ENCODE results near the gene CACFD1.

Gene CACFD1

GRCh38 chr9:133499892-133500270, 40.1 kb downstream of the CACFD1 start:
- DNase-seq (ENCODE audit: low read depth in 2 of 2), result no peak

DNA sequence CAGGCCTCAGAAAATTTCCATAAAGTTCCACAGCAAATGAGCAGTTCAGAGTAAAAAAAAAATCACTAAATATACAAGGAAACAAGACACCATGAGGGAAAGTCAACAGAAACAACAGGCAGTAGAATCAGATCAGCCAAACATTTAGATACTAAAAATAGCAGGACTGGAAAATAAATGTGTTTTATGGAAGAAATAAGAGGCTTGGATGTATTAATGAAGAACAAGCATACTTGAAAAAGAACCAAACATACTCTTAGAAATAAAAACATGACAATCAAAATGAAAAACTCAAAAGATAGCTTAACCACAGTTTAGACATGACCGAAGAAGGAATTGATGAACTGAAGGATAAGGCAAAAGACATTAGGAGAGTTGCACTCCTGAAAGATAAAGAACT, 42.3 kb downstream of the CACFD1 start:
- DNase-seq (ENCODE audit: low read depth in 2 of 2), result no peak

DNA sequence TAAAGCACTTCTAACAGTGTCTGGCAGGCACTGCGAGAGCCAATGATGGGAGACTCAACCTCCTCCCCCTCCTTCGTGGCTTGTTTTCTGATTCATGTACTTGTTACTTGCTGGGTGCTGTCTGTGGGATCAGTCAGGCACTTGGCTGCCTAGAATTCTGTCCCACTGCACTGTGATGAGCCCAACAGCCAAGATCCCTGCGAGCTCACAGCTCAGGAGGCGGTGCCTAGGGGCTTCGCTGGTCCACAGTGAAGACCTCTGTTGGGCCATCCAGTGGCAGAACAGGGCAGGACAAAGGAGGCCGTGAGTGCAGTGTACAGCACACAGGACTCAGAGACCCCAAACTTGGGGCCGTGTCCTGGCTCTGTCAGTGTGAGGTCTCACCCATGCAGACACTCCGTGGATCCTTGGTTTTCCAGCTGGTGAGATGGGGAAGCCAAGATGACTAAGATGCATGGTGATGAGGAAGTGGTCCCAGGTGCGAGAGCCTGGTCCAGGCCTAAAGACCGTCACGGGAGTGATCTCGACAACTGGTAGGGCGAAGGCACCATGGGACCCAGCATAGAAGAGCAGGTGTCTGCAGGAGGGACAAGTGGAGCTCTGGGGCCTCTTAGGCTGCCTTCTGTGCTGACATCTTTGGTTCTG, 45.5 kb downstream of the CACFD1 start:
- DNase-seq (ENCODE audit: low read depth in 2 of 2), result no peak

- no peak for DNase-seq (ENCODE audit: low read depth in 2 of 2)
Measured at GRCh38 chr9:133505901-133506652, 46.3 kb downstream of the CACFD1 start.

- no peak for DNase-seq (ENCODE audit: low read depth in 2 of 2)
Measured at GRCh38 chr9:133506653-133507038, 46.9 kb downstream of the CACFD1 start.

DNA sequence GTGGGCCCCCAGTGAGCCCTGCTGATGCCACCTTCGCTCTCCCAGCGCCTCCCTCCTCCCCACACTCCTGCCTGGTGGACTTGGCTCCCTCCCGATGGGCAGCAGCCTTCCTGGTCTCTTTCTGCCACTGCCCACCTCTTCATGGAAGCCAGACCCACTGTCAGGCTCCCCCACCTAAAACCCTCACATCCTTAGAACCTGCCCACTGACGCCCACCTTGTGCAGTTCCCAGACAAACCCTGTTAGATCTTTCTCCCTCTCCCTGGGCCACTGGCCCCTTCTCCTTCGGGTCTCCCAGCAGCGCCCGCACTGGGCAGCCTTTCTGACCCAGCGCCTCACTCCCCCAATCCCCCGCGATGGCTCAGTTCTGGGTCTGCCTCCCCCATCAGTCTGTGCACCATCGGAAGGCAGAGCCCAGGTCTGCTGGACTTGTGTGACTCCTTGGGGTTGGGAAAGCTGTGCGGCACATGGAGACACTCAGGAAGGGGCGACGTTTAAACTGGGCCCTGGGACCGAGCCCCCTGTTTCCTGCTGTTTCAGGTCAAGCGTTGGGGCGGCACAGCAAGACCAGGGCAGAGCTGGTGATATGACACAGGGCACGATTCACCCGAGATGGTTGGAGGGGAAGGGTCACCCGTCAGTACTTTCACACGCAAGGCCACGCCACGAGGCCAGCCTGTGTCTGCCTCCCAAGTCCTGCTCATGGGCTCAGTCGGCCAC, 47.6 kb downstream of the CACFD1 start:
- DNase-seq (ENCODE audit: low read depth in 2 of 2), result no peak

DNA sequence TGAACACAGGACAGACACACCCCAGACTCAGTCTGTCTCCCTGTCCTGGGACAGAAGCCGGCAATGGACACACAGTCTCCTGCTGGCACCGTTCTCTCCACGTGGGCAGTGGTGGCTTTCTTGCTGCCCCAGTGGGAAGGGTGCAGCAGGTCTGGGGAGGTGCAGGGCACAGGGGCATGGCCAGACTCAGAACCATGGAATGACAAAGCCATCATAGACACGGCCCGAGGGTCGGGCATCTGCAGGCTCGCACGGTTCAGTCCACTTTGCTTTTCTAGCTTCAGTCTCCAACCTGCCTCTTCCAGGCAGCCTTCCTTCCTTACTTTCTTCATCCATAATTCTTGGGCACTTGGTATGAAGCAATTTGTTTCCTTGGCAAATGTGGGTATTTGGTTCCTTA, 48.3 kb downstream of the CACFD1 start:
- no peak for DNase-seq (ENCODE audit: low read depth in 2 of 2)

DNA sequence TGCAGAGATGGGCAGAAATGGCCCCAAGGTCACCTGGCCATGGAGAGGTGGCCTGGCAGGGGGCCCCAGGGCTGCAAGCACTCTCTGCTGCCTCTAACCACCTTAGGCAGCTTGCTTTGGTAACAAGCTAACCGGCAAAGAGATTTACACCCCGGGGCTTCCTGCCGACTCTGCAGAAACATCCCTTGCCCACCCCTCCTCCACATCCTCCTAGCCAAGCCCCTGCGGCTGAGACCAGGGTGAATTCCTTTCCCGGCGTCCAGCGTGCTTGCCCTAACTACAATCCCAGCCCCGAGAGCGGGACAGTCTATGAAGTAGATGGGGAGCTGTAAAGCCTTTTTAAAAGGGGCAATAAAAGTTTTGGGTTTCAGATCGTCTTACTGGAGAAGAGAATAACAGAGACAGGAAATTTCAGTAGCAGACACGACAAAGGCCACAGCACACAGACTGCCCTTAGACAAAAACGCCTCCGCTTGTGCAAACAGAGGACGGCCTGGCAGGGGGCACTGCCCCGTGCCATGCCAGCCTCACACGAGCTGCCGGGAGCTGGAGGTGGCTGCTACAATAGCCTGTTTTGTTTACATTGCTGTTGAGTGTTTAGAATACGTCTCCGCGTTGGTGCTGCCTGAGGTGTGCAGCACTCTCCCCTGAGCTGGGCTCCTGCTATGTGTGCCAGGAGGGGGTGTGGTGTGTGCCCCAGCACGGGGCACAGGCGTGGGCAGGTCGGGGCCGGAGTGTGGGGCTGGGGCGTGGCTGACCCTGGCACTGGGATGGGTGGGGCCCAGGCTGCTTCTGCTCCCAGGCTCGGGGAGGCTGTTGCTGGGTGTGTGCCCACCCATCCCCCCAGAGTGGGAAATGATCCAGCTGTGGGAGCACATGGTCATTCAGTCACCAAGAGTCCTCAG, 49.7 kb downstream of the CACFD1 start:
- DNase-seq (ENCODE audit: low read depth in 2 of 2), result no peak

DNA sequence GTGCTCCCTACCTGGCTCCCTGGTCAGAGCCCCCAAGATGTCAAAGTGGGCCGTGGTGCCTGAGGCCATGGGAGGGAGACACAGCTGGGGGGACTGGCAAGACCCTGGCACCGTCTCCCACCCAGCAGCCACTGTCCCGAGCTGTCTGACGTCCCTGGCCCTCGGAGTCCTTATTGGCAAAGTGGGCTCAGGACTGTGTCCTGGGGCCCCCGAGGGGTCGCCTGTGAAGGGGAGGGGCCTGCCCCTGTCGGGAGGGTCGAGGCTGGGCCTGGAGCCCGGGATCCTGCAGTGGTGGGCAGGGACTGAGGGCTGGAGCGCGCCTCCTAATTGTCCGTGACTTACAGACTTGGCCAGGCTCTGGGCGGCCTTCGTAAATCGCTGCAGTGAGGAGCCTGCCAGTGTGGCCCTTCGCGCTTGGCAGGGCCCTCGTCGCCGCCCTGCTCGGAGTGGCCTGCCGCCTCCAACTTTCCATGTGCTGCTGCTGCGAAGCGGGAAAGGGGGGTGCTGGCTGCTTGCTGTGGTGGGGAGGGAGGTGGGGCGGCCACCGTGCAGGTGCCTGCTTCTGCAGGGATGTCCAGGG, 51.2 kb downstream of the CACFD1 start:
- no peak for DNase-seq (ENCODE audit: low read depth in 2 of 2)

DNA sequence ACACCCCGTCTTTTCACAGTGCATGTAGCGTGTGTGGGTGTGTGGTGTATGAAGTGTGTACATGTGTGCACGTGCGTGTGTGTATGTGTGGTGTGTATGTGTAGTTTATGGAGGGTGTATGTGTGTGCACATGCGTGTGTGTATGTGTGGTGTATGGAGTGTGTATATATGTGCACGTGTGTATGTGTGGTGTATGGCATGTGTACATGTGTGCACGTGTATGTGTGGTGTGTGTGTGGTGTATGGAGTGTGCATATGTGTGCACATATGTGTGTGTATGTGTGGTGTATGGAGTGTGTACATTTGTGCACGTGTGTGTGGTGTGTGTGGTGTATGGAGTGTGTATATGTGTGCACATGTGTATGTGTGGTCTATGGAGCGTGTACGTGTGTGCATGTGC, 51.8 kb downstream of the CACFD1 start:
- DNase-seq (ENCODE audit: low read depth in 2 of 2), result no peak

DNA sequence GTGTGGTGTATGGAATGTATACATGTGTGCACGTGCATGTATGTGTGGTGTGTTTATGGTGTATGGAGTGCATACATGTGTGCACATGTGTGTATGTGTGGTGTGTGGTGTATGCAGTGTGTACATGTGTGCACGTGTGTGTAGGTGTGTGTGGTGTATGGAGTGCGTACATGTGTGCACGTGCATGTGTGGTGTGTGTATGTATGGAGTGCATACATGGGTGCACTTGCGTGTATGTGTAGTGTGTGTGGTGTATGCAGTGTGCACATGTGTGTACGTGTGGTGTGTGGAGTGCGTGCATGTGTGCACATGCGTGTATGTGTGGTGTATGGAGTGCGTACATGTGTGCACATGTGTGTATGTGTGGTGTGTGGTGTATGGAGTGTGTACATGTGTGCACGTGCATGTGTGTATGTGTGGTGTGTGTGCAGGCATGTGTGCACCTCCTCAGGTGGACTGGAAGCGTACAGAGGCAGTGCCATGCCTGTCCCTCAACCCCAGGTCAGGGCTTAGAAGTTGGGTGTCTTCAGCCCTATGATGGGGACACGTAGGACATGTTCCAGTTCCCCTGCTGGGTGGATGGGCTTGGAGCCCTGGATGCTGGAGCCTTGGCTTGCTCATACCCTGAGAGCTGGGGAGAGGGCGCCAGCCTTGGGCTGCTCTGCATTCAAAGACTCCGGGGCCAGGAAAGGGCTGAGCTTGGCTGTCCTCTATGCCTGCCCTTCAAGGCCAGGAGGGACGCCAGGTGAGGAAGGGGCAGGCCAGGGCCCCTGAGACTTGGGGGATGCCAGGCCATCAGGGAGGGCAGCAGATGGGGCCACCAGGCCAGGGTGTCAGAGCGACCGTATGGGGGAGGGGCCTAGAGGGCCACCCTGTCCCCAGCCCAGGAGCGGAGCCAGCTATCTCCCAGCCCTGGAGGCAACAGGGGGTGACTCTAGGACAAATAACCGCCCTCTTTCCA, 52.8 kb downstream of the CACFD1 start:
- no peak for DNase-seq (ENCODE audit: low read depth in 2 of 2)

DNA sequence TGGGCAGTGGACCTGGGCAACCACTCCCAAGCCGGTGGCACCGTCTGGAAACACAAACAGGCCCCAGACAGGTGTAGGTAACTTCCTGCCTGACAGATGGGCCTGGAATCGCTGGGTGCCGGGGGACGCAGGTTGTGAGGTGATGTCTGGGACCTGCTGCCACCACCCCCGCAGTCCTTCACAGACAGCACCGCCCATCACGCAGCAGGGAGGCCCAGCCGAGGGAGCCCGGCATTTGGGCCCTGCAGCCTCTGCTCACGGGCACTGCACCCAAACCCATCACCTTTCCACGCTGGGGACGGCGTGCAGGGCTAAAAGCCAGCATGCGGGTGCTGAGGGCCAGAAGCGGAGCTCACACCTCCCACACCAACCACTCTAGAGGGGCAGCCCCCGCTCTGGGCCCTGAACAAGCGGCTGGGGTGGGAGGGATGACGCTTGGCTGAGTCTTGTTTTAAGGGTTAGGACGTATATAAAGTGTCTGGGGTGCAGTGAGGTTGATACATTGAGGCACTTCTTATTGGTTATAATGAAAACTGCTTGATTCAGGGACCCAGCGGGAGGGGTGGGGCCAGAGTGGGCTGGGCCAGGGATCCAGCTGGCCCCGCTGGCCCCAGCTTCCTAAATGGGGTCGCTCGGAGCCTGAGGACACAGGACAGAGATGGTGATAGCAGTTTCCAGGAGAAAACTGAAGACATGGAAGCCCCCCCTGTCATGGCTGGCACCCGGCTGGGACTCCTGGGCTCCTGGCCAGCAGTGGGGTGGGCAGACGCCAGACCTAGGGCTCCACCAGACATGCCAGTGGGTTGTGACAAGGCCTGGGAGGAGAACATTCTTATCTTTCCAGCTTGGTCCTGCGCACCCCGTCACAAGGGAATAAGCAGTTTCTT, 53.7 kb downstream of the CACFD1 start:
- no peak for DNase-seq (ENCODE audit: low read depth in 2 of 2)

DNA sequence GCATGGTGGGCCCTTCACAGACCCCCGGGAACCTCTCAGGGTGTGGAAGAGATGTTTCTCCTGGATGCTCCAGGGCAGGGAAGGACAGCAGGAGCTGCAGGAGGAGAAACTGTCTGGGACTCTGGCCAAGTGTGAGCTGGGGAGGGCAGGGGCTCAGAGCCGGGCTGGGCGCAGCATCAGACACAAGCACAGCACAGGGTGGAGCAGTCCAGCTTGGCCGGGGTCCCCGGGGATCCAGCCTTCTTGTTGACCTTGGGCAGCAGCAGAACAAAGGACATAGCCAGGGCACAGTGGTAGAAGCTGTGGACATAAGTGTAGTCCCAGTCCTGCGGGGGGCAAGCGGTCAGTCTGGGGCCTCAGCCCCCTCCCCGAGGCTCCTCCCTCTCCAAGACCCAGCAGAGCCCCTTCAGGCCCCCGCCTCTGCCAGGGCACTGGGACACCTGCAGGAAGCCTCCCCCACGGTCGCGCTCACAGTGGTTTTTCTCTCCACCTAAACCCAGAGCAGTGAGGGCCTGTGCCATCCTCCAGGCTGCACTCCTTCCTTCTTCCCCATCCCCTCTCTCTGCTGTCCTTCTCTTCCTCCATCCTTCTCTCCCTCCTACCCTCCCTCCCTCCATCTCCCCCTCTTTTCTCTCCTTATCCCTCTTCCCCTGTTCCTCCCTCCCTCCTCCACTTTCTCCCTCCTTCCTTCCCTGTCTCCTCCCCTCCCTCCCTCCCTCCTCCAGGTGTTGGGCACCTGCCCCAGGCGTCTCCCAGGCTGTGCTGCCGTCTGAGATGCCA, 54.9 kb downstream of the CACFD1 start:
- no peak for DNase-seq (ENCODE audit: low read depth in 2 of 2)

DNA sequence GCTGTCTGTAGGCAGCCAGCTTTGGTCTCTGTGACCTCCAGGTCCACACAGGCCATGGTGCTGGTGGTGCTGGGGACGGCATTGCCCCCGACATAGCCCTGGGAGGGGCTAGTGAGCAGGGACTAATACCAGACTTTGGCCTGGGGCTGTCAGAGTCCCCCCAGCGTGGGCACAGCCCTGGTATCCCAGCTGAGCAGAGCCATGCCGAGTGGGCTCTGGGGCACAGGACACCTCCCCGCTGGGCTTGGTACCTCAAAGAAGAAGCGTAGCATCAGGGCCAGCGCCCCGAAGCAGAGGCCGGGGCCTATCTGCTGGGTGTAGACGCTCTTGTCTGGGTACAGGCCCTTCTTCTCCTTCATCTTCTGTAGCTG, 55.4 kb downstream of the CACFD1 start:
- DNase-seq (ENCODE audit: low read depth in 2 of 2), result no peak

- DNase-seq (ENCODE audit: low read depth in 2 of 2), result no peak
Measured at GRCh38 chr9:133515615-133516255, 56.0 kb downstream of the CACFD1 start.

GRCh38 chr9:133516256-133516960, 56.6 kb downstream of the CACFD1 start:
- no peak for DNase-seq (ENCODE audit: low read depth in 2 of 2)

- no peak for DNase-seq (ENCODE audit: low read depth in 2 of 2)
Measured at GRCh38 chr9:133516961-133517350, 57.2 kb downstream of the CACFD1 start.

DNA sequence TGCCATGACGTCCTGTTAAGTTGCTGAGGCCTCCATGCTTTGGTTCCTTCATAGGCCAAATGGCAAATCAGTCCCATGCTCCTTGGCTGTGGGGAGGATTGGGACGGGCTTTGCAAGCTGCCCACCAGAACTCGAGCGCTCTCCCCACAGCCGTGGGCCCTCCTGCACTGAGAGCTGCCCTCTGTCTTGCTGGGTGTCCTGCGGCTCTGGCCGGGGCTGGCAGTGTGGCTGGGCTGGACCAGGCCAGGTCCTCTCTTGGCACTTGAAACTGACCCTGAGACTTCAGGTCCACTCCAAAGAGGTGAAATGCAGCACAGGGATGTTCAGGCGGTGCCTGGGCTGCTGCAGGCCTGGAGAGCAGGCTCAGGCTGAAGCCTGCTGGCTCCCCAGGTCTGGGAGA, 57.9 kb downstream of the CACFD1 start:
- DNase-seq (ENCODE audit: low read depth in 2 of 2), result no peak

Measured in stimulated activated CD8-positive, alpha-beta memory T cell treated with anti-CD3 and anti-CD28 coated beads, Interleukin-15, amount 100 ng/mL, for 4 hours (primary cell).